Measurements from ENCODE around the gene CCDC116.

DNA sequence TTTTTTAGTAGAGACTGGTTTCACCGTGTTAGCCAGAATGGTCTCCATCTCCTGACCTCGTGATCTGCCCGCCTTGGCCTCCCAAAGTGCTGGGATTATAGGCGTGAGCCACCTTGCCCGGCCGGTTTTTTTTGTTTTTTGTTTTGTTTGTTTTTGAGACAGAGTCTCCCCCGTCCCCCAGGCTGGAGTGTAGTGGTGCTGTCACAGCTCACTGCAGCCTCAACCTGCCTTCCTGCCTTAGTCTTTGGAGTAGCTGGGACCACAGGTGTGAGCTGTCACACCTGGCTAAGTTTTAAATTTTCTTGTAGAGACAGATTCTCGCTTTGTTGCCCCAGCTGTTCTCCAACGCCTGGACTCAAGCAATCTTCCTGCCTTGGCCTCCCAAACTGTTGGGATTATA, 36.5 kb downstream of the CCDC116 start:
- TF ChIP-seq, protein P1, sequence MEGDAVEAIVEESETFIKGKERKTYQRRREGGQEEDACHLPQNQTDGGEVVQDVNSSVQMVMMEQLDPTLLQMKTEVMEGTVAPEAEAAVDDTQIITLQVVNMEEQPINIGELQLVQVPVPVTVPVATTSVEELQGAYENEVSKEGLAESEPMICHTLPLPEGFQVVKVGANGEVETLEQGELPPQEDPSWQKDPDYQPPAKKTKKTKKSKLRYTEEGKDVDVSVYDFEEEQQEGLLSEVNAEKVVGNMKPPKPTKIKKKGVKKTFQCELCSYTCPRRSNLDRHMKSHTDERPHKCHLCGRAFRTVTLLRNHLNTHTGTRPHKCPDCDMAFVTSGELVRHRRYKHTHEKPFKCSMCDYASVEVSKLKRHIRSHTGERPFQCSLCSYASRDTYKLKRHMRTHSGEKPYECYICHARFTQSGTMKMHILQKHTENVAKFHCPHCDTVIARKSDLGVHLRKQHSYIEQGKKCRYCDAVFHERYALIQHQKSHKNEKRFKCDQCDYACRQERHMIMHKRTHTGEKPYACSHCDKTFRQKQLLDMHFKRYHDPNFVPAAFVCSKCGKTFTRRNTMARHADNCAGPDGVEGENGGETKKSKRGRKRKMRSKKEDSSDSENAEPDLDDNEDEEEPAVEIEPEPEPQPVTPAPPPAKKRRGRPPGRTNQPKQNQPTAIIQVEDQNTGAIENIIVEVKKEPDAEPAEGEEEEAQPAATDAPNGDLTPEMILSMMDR (IDR thresholded peaks at IDR 0.05 in 4 of 5, conservative IDR thresholded peaks at IDR 0.05 in 1 of 5): no peak
- TF ChIP-seq POLR2A (IDR thresholded peaks at IDR 0.05): no peak

Measured in gastrocnemius medialis (tissue), 4 donors.